ENCODE results near the gene OSBPL10. TPM values are rescaled to one million over a fixed set of nuclear protein-coding genes. Genes with fewer than 3 reads are reported as not detected.

The OSBPL10 gene
- total and polyA plus RNA-seq, 2 donors (not counting 1 experiment from before 2014, with no cell fraction given) = 88.5 to 310 TPM

GRCh38 chr3:31946484-31947081 is 34.5 kb downstream of the OSBPL10 start:
- Mint-ChIP-seq H3K4me1 (peaks cover 82% of the 10 kb centered on the region), H3K27ac (peak overlapping the region; percentile 98)
- CTCF ChIA-PET = interaction anchor here (0.5 to 4.7 kb wide), 5 partner anchors 14 to 222 kb away, joined by 3 to 19 read pairs (median 3); no protein-coding TSS in a partner anchor

More at GRCh38 chr3:31946484-31947081, 34.5 kb downstream of the OSBPL10 start:
- DNase-seq = peak; percentile 65
- H3K4me2 ChIP-seq (replicated peaks; ENCODE audit: low read depth, low read length, poor library complexity, severe bottlenecking) = peak overlapping the region; percentile 68
- peaks cover 0 to 6% of the 10 kb centered on the region in 2 experiments for H3K36me3 ChIP-seq (replicated peaks in 1 of 2; ENCODE audit: control extremely low read depth in 1 of 2, control insufficient read depth in 1 of 2, extremely low read depth in 1 of 2, insufficient read depth in 2 of 2, low read length in 1 of 2)
- no peaks in the 10 kb centered on the region for H3K27me3 ChIP-seq (replicated peaks in 1 of 4; ENCODE audit: control extremely low read depth in 1 of 4, control insufficient read depth in 3 of 4, insufficient read depth in 4 of 4, low read length in 3 of 4)
- H4K20me1 ChIP-seq (ENCODE audit: control insufficient read depth, insufficient read depth, low read length, poor library complexity, severe bottlenecking) = no peaks in the 10 kb centered on the region
- peaks cover 84 to 85% of the 10 kb centered on the region in 2 donors for H3K4me1 ChIP-seq (ENCODE audit: control insufficient read depth in 2 of 2, insufficient read depth in 2 of 2, low read length in 2 of 2)
- POLR2A ChIA-PET = interaction anchor here (0.6 to 1.6 kb wide), 11 partner anchors 8 to 1298 kb away, joined by 3 to 5 read pairs (median 4); partner anchors contain the start of genes OSBPL10 and ZNF860
- peaks cover 95% of the 10 kb centered on the region for H3K79me2 ChIP-seq (ENCODE audit: control insufficient read depth, insufficient read depth, low read length)
- ATAC-seq (ENCODE audit: low read depth) = peak; percentile 34
- peaks cover 0 to 15% (median 2%) of the 10 kb centered on the region in 3 donors for H3K9me3 ChIP-seq (ENCODE audit: control extremely low read depth in 1 of 3, control insufficient read depth in 2 of 3, insufficient read depth in 1 of 3, low read length in 2 of 3)
- Mint-ChIP-seq H3K4me3 (peak overlapping the region; percentile 82), H3K9me3 (ENCODE audit: insufficient read depth) (peaks cover 4% of the 10 kb centered on the region), H3K27me3 (no peaks in the 10 kb centered on the region)
- peak overlapping the region; percentile 83 to 93 for H3K27ac ChIP-seq (ENCODE audit: low read length in 2 of 2)
- H3K4me3 ChIP-seq (ENCODE audit: control extremely low read depth in 1 of 5, extremely low read depth in 1 of 5, insufficient read depth in 1 of 5, low read depth in 2 of 5, low read length in 4 of 5) = peak overlapping the region in 1 of 5 experiments; percentile 7
- TF ChIP-seq EZH2 (IDR thresholded peaks at IDR 0.05; ENCODE audit: borderline replicate concordance, insufficient read depth, low read depth, low read length, poor library complexity, severe bottlenecking) (no peak), CTCF (IDR thresholded peaks at IDR 0.05) (no peak)
- WGBS (ENCODE audit: insufficient coverage) = 57% methylated on average over 10 of the region's 10 CpGs
- peak overlapping the region; percentile 47 for H2AFZ ChIP-seq (ENCODE audit: insufficient read depth, low read depth, low read length, poor library complexity, severe bottlenecking)
- peak overlapping the region; percentile 48 for H3K9ac ChIP-seq (ENCODE audit: low read length)
- intact Hi-C loops (cut with micrococcal nuclease) = loop anchor here (2.0 kb wide), 1 partner anchor 14 kb away; no protein-coding TSS in a partner anchor

Data from B cell (primary cell).